ENCODE data around the gene ZNF841. TPM values are rescaled to one million over a fixed set of nuclear protein-coding genes. Genes with fewer than 3 reads are reported as not detected.

ZNF841 gene
- polyA plus RNA-seq, 1 of the 3 experiments (the other 2 are of a cell fraction): 3.8 TPM

Small RNA genes lying within 50 kb of the gene (small RNA-seq; reads per million reads assigned to genes)
- gene RPL37P23: 0 to 8.8 (median 1.4) reads per million in 7 experiments

Other genes starting within 250 kb of the ZNF841 start
- 6.8 and 9.6 TPM in 2 replicates for gene ZNF577, start 207.8 kb downstream of the ZNF841 start, polyA plus RNA-seq (2012; rRNA removed)
- gene ZNF649, start 190.7 kb downstream of the ZNF841 start, polyA plus RNA-seq (2012; rRNA removed): 1.5 and 2.7 TPM in 2 replicates
- 2.2 and 3.1 TPM in 2 replicates for gene ZNF613, start 168.3 kb downstream of the ZNF841 start, polyA plus RNA-seq (2012; rRNA removed)
- 3.4 and 4.1 TPM in 2 replicates for gene ZNF350, start 108.9 kb downstream of the ZNF841 start, polyA plus RNA-seq (2012; rRNA removed)
- 1.6 and 3.0 TPM in 2 replicates for gene ZNF615, start 87.6 kb downstream of the ZNF841 start, polyA plus RNA-seq (2012; rRNA removed)
- 2.8 and 3.6 TPM in 2 replicates for gene ZNF614, start 67.4 kb downstream of the ZNF841 start, polyA plus RNA-seq (2012; rRNA removed)
- 2.9 and 3.9 TPM in 2 replicates for gene ZNF432, start 46.9 kb downstream of the ZNF841 start, polyA plus RNA-seq (2012; rRNA removed)
- 1.5 and 2.0 TPM in 2 replicates for gene ZNF616, start 44.2 kb upstream of the ZNF841 start, polyA plus RNA-seq (2012; rRNA removed)
- 1.6 and 2.3 TPM in 2 replicates for gene ZNF836, start 75.9 kb upstream of the ZNF841 start, polyA plus RNA-seq (2012; rRNA removed)
- 162 and 163 TPM in 2 replicates for gene PPP2R1A, start 94.3 kb upstream of the ZNF841 start, polyA plus RNA-seq (2012; rRNA removed)
- 3.9 and 5.4 TPM in 2 replicates for gene ZNF766, start 173.8 kb upstream of the ZNF841 start, polyA plus RNA-seq (2012; rRNA removed)
- 10.9 and 13.4 TPM in 2 replicates for gene ZNF480, start 201.4 kb upstream of the ZNF841 start, polyA plus RNA-seq (2012; rRNA removed)
- 1.9 and 2.9 TPM in 2 replicates for gene ZNF610, start 240.5 kb upstream of the ZNF841 start, polyA plus RNA-seq (2012; rRNA removed)

Measured in SK-N-SH (cell line).